GM12878 (cell line): ENCODE measurements around the gene LGALS1. TPM values are rescaled to one million over a fixed set of nuclear protein-coding genes. Genes with fewer than 3 reads are reported as not detected.

ENCODE experiments used
- ATAC-seq: fragments of 200-7000 bp; cut with Tn5 transposase; 3 replicates; pipeline ENCODE4 v1.9.1; 2020; ENCODE audit warnings: mild to moderate bottlenecking, moderate library complexity
- BruUV-seq: library from RNA; stranded (reverse); fragments of 400-500 nt; replicated peaks from 2 replicates; lab custom pipeline; 2021; lab: Mats Ljungman, UMichigan
- CTCF ChIA-PET: fragments of 300-600 bp; sonication (Branson Sonifier 250); formaldehyde crosslinking; extraction: SDS; loops from one replicate; lab custom pipeline; 2021; ENCODE audit warnings: inconsistent platforms; lab: Yijun Ruan, JAX
- POLR2A ChIA-PET: fragments of 350-600 bp; formaldehyde crosslinking; extraction: SDS; loops from one replicate; lab custom pipeline; 2021; ENCODE audit warnings: inconsistent platforms; lab: Charles Lee
- RAD21 ChIA-PET: fragments of 300-600 bp; sonication (Branson Sonifier 250); formaldehyde crosslinking; loops from one replicate; lab custom pipeline; 2023; ENCODE audit warnings: antibody characterized with exemption; ENCODE audit not compliant: unreplicated experiment; lab: Charles Lee
- SMC1A ChIA-PET: fragments of 300-600 bp; sonication (Branson Sonifier 250); formaldehyde crosslinking; loops from one replicate; lab custom pipeline; 2023; ENCODE audit not compliant: unreplicated experiment, uncharacterized antibody; lab: Charles Lee
- DNase-seq: peaks from one replicate; pipeline ENCODE4 v3.0.0-alpha.2; 2011; ENCODE audit warnings: low read depth, low spot score
- FAIRE-seq: peaks from 3 replicates; lab custom pipeline; 2011; peaks lifted over from hg19 to GRCh38; lab: Jason Lieb, UNC
- H2AFZ ChIP-seq: 2 replicates; pipeline ENCODE4 v1.6.0; 2011; ENCODE audit warnings: low read depth, low read length, control low read depth; ENCODE audit not compliant: control insufficient read depth
- H3K27ac ChIP-seq: 2 replicates; pipeline ENCODE4 v1.5.1; 2011; ENCODE audit warnings: control low read depth; ENCODE audit not compliant: control insufficient read depth, insufficient read depth
- H3K27me3 ChIP-seq, 2 experiments: replicated peaks in 1 of 2; 2 replicates each; pipeline versions ENCODE4 v1.6.0 to v1.6.1; 2011; ENCODE audit warnings: low read length in 1 of 2; ENCODE audit not compliant: control insufficient read depth in 2 of 2, insufficient read depth in 2 of 2
- H3K36me3 ChIP-seq, 2 experiments: 2 replicates each; pipeline ENCODE4 v1.5.1; 2011; ENCODE audit warnings: low read length in 1 of 2; ENCODE audit not compliant: control insufficient read depth in 2 of 2, insufficient read depth in 2 of 2
- H3K4me1 ChIP-seq: 2 replicates; pipeline ENCODE4 v1.6.1; 2011; ENCODE audit warnings: mild to moderate bottlenecking, low read length, moderate library complexity, mixed read lengths; ENCODE audit not compliant: control insufficient read depth, insufficient read depth
- H3K4me2 ChIP-seq: 2 replicates; pipeline ENCODE4 v1.6.0; 2011; ENCODE audit warnings: control low read depth; ENCODE audit not compliant: control insufficient read depth, insufficient read depth
- H3K4me3 ChIP-seq: fragments of 200-600 bp; sonication (generic); 2 replicates; pipeline ENCODE4 v1.5.1; 2016
- H3K79me2 ChIP-seq: 2 replicates; pipeline ENCODE4 v1.6.0; 2011; ENCODE audit warnings: low read length; ENCODE audit not compliant: control insufficient read depth, insufficient read depth
- H3K9ac ChIP-seq: 2 replicates; pipeline ENCODE4 v1.8.0; 2011; ENCODE audit warnings: low read length, control low read depth, mixed read lengths; ENCODE audit not compliant: control insufficient read depth, insufficient read depth
- H3K9me3 ChIP-seq: replicated peaks from 3 replicates; pipeline ENCODE4 v1.5.1; 2011; ENCODE audit warnings: mild to moderate bottlenecking, low read length; ENCODE audit not compliant: control insufficient read depth, insufficient read depth
- H4K20me1 ChIP-seq: 2 replicates; pipeline ENCODE4 v1.6.0; 2011; ENCODE audit not compliant: control insufficient read depth, insufficient read depth
- MYC ChIP-seq: IDR thresholded peaks from 2 replicates; pipeline ENCODE4 v1.6.1; 2011; ENCODE audit warnings: mild to moderate bottlenecking, low read length, moderate library complexity, inconsistent platforms; ENCODE audit not compliant: insufficient read depth, insufficient replicate concordance, insufficient read length, severe bottlenecking
- POLR2A ChIP-seq: IDR thresholded peaks from 2 replicates; pipeline ENCODE4 v1.6.1; 2011; ENCODE audit warnings: low read depth, mild to moderate bottlenecking, low read length
- RB1 ChIP-seq: fragments of 450-650 bp; formaldehyde crosslinking; IDR thresholded peaks from 2 replicates; pipeline ENCODE4 v1.6.1; 2017; ENCODE audit warnings: mild to moderate bottlenecking, borderline replicate concordance
- RCOR1 ChIP-seq: conservative IDR thresholded peaks from 2 replicates; pipeline ENCODE4 v1.6.1; 2012; ENCODE audit warnings: low read depth, low read length, improper control_type of control experiment
- WGBS: methylation state at CpG from one replicate; pipeline ENCODE4 v1.1.6; 2016; ENCODE audit warnings: low lambda C conversion rate; ENCODE audit not compliant: insufficient replicate concordance, insufficient coverage; ENCODE audit errors: missing lambda C conversion rate; 5-methylcytosine and 5-hydroxymethylcytosine counted together
- in situ Hi-C: fragments of 300-500 bp; cut with MboI; formaldehyde crosslinking; loops from 9 replicates; pipeline ENCODE4 v1.14.3; 2018; ENCODE audit warnings: mixed read lengths
- intact Hi-C: fragments of 100-400 bp; cut with micrococcal nuclease; formaldehyde crosslinking; loops from one replicate; pipeline ENCODE4 v1.14.2; 2022; ENCODE audit not compliant: unreplicated experiment
- polyA plus RNA-seq, 11 experiments: library from polyadenylated mRNA; depleted of rRNA in 4 of 11; unstranded in 6 of 11; stranded (reverse) in 5 of 11; fragments of >200 nt; fragmentation: Nextera tagmentation in 4 of 11; fragmentation: Illumina TruSeq in 1 of 11; extraction: Ambion mirVana in 4 of 11; extraction: Trizol in 1 of 11; gene quantifications; 1 replicate in 1 of 11; 2 replicates in 10 of 11; pipeline versions ENCODE4 v1.2.1 to v1.2.3, GENCODE V29; 2011 to 2016; ENCODE audit warnings: inconsistent platforms in 2 of 11, missing spikeins in 2 of 11, low read depth in 1 of 11
- total RNA-seq, 4 experiments: library from RNA; depleted of rRNA in 3 of 4; stranded (reverse); fragments of >200 nt in 3 of 4; fragmentation: Illumina TruSeq in 1 of 4; extraction: Trizol in 1 of 4; gene quantifications; 2 replicates each; pipeline versions ENCODE4 v1.2.1 to v1.2.3, GENCODE V29; 2013 to 2021

The LGALS1 gene
- total and polyA plus RNA-seq, 10 of the 15 experiments (the other 5 are each of a cell fraction or from before 2014, with no cell fraction given), result 312 to 1,889 (median 706) TPM

GRCh38 chr22:37628830-37629229 is 46.6 kb upstream of the LGALS1 start:
- 96% methylated on average over 8 of the region's 8 CpGs for WGBS
- SMC1A ChIA-PET, result interaction anchor here (1.1 to 5.9 kb wide), 2 partner anchors 13 to 47 kb away, joined by 5 to 69 read pairs; partner anchors contain the start of genes LGALS1 and SH3BP1
- CTCF ChIA-PET, result interaction anchor here (7.5 to 14.9 kb wide), 4 partner anchors 12 to 52 kb away, joined by 63 to 275 read pairs (median 156); partner anchors contain the start of genes GGA1, LGALS1, NOL12 and PDXP
- no peak overlapping the region for H2AFZ ChIP-seq
- H3K4me1 ChIP-seq, result peaks cover 47% of the 10 kb centered on the region
- DNase-seq, result no peak
- H3K27ac ChIP-seq, result no peak overlapping the region
- no peak for ATAC-seq
- FAIRE-seq, result no peak
- in situ Hi-C loops, result loop anchor here (5.0 kb wide), 1 partner anchor 53 kb away; no protein-coding TSS in a partner anchor
- H3K27me3 ChIP-seq, result no peaks in the 10 kb centered on the region
- no peak overlapping the region for H3K4me2 ChIP-seq
- TF ChIP-seq RCOR1 (no peak), MYC (no peak)
- H3K4me3 ChIP-seq, result no peak overlapping the region
- intact Hi-C loops, result no loop called here
- BruUV-seq, result no TSS peak
- RAD21 ChIA-PET, result interaction anchor here (1.4 to 7.1 kb wide), 2 partner anchors 13 to 53 kb away, joined by 4 to 76 read pairs; partner anchors contain the start of gene SH3BP1
- no peaks in the 10 kb centered on the region for H3K79me2 ChIP-seq
- POLR2A ChIA-PET, result interaction anchor here (0.5 to 5.0 kb wide), 7 partner anchors 9 to 148 kb away, joined by 3 to 45 read pairs (median 5); partner anchors contain the start of genes LGALS1, PDXP and SH3BP1
- H3K9ac ChIP-seq, result no peak overlapping the region
- H4K20me1 ChIP-seq, result no peaks in the 10 kb centered on the region
- H3K9me3 ChIP-seq, result no peaks in the 10 kb centered on the region
- peaks cover 14 to 16% of the 10 kb centered on the region in 2 experiments; a peak in 3 of 4 replicates for H3K36me3 ChIP-seq

DNA sequence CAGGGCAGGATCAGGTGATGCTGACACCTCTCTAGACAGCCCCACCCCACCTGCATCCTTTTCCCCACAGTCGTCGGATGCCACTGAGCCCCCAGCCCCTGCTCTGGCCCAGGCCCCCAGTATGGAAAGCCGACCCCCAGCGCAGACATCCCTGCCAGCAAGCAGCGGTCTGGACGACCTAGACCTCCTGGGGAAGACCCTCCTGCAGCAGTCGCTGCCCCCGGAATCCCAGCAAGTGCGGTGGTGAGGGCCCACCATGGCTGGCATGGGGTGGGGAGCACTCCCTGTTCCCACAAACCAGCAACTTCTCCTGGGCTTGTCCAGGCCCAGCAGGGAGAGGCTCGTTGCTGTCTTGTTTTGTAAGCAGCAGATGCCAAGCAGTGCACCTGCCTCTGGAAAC is 45.5 kb upstream of the LGALS1 start:
- Histone ChIP-seq H3K27ac (no peak overlapping the region), H3K4me2 (no peak overlapping the region), H3K4me3 (no peak overlapping the region), H4K20me1 (no peaks in the 10 kb centered on the region), H3K4me1 (peaks cover 58% of the 10 kb centered on the region), H3K9ac (no peak overlapping the region), H3K79me2 (no peaks in the 10 kb centered on the region), H3K9me3 (no peaks in the 10 kb centered on the region), H3K27me3 (no peaks in the 10 kb centered on the region), H2AFZ (no peak overlapping the region), H3K36me3 (peaks cover 8 to 13% of the 10 kb centered on the region in 2 experiments; a peak in 3 of 4 replicates)
- intact Hi-C loops, result no loop called here
- ATAC-seq (no peak), DNase-seq (no peak), FAIRE-seq (no peak)
- in situ Hi-C loops, result loop anchor here (5.0 kb wide), 1 partner anchor 52 kb away; no protein-coding TSS in a partner anchor
- RAD21 ChIA-PET, result no interaction called here
- BruUV-seq, result no TSS peak
- SMC1A ChIA-PET, result interaction anchor here (1.3 kb wide), 1 partner anchor 28 kb away, joined by 3 read pairs; the partner anchor contains the start of gene PDXP
- CTCF ChIA-PET, result interaction anchor here (11.9 to 15.9 kb wide), 4 partner anchors 11 to 51 kb away, joined by 146 to 396 read pairs (median 221); partner anchors contain the start of genes GGA1, LGALS1, NOL12 and SH3BP1
- 81% methylated on average over 10 of the region's 10 CpGs for WGBS
- TF ChIP-seq POLR2A (0 out of 2 replicates have a peak, but pooled peaks have one; percentile 23), RB1 (no peak)
- POLR2A ChIA-PET, result interaction anchor here (0.5 to 1.2 kb wide), 2 partner anchors 10 to 363 kb away, joined by 4 to 5 read pairs; no protein-coding TSS in a partner anchor
